ENCODE measurements around the gene UMODL1.

- TF ChIP-seq POLR2A (IDR thresholded peaks at IDR 0.05) (no peak), CTCF (IDR thresholded peaks at IDR 0.05) (no peak)
Measured at GRCh38 chr21:42049578-42050430, 21.3 kb upstream of the UMODL1 start.

Data from ovary (tissue), 3 donors.